ENCODE data around the gene ALK. TPM values are rescaled to one million over a fixed set of nuclear protein-coding genes. Genes with fewer than 3 reads are reported as not detected.

ALK gene
- 1 to 10 TPM in 2 of 4 donors, under 1 TPM in 1, not detected in 1; 0.88 to 1.3 (median 1.3) TPM for total RNA-seq

DNA sequence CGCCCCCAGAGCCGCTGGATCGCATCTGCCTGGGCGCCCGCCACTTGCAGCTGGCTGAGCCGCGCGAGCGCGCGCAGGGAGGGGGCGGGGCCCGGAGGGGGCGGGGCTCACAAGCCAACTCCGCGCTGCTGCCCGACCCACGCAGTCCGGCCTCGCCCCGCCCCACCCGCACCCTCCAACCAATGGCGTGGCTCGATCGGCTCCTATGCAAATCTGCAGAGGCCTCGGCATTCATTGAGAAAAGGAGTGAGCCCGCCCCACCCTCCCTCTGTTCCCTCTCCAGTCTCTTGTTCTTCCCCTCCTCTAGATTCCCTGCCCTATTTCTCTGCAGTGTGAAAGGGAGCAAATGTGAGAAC, at the start of gene ALK:
Gene ALK (minus strand): TSS at position 27 of the 356 bp plus-strand sequence. CDS start 927 bp downstream, outside the sequence.
- no peak for TF ChIP-seq POLR2A (IDR thresholded peaks at IDR 0.05)
- TF ChIP-seq, protein P1, sequence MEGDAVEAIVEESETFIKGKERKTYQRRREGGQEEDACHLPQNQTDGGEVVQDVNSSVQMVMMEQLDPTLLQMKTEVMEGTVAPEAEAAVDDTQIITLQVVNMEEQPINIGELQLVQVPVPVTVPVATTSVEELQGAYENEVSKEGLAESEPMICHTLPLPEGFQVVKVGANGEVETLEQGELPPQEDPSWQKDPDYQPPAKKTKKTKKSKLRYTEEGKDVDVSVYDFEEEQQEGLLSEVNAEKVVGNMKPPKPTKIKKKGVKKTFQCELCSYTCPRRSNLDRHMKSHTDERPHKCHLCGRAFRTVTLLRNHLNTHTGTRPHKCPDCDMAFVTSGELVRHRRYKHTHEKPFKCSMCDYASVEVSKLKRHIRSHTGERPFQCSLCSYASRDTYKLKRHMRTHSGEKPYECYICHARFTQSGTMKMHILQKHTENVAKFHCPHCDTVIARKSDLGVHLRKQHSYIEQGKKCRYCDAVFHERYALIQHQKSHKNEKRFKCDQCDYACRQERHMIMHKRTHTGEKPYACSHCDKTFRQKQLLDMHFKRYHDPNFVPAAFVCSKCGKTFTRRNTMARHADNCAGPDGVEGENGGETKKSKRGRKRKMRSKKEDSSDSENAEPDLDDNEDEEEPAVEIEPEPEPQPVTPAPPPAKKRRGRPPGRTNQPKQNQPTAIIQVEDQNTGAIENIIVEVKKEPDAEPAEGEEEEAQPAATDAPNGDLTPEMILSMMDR (IDR thresholded peaks at IDR 0.05) = no peak
- Histone ChIP-seq H3K4me3 (peak within 1 kb of the TSS in 3 of 4 donors; percentile 23 to 45 (median 36)), H3K36me3 (no peaks in the 10 kb centered on the region), H3K4me1 (peaks cover 0 to 17% (median 2%) of the 10 kb centered on the region in 4 donors), H3K27me3 (peaks cover 0 to 22% of the 10 kb centered on the region in 2 donors), H3K9me3 (peaks cover 0 to 4% (median 0%) of the 10 kb centered on the region in 4 donors), H3K27ac (no peak within 1 kb of the TSS)
- peak; percentile 24 to 72 (median 69) for DNase-seq

DNA sequence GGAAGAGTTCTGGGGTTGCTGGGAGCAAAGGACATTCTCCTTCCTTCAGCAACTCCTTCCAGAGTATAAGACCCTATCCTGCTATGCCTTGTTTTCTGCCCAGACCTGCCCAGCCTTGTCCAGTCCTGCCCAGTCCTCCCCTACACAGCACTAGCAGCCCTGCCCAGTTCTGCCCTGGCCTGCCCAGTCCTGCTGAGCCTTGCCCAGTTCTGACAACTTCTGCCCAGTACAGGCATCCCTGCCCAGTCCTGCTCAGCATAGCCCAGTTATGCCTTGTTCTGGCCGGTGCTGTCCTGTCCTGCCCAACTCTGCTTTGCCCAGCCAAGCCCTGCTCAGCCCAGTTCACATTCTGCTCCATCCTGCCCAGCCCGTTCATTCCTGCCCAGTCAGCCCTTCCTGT, 44.9 kb upstream of the ALK start:
- no peak for TF ChIP-seq POLR2A (IDR thresholded peaks at IDR 0.05)
- TF ChIP-seq, protein P1 (IDR thresholded peaks at IDR 0.05) = no peak

DNA sequence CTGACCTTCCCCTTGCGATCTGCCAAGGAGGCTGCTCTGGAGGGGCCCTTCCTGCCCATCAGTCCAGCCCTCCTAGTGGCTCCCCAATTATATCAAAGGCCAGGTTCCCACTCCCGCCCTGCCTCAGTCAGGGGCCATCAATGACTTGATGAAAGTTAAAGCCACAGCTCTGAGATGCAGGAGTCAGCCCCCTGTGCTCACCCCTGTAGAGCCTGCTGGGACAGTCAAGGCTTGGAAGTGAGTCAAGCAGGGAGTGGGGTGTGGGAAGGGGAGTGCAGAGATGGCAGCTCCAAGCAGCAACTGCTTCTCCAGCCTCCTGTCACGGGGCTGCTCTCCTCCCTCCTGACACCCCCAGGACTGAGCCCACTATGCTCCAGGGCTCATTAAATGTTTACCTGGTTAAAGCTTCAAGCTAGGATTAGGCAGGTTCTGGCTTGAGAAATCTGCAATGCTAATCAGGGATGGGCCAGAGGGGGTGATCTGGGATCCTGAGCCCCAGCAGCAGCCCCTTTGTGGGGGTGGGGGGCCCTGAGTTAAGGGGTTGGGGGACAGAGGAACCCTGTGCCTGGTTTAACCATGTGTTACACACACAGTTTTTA, 42.7 kb upstream of the ALK start:
- Histone ChIP-seq H3K9me3 (no peaks in the 10 kb centered on the region), H3K27me3 (no peaks in the 10 kb centered on the region), H3K27ac (no peak overlapping the region), H3K4me3 (no peak overlapping the region), H3K4me1 (no peaks in the 10 kb centered on the region), H3K36me3 (no peaks in the 10 kb centered on the region)
- TF ChIP-seq POLR2A (IDR thresholded peaks at IDR 0.05) = no peak
- TF ChIP-seq, protein P1 (IDR thresholded peaks at IDR 0.05) = no peak
- DNase-seq = no peak

More for the DNA sequence above, 44.9 kb upstream of the ALK start:
- no peaks in the 10 kb centered on the region for H3K9me3 ChIP-seq
- no peak for DNase-seq
- no peaks in the 10 kb centered on the region for H3K4me1 ChIP-seq
- no peak overlapping the region for H3K4me3 ChIP-seq
- no peaks in the 10 kb centered on the region for H3K36me3 ChIP-seq
- H3K27ac ChIP-seq = no peak overlapping the region
- H3K27me3 ChIP-seq = no peaks in the 10 kb centered on the region

DNA sequence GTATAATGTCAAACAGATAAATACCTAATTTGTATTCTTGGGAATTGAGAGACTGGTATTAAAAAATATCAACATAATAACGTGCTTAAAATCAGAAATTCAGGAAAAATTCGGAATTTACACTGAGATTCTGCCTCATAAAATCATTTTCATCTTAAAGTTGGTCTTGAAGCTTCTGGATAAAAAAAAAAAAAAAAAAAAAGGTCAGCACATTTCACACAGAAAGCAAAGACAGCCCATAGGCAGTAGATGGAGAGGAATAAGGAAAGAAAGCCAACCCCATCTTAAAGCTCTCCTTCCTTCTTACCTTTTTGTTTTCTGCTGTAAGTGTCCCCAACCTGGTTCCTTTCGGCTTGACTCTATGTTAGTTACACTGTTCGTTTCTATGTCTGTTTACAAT, 41.5 kb upstream of the ALK start:
- Histone ChIP-seq H3K27ac (no peak overlapping the region), H3K4me1 (no peaks in the 10 kb centered on the region), H3K4me3 (no peak overlapping the region), H3K27me3 (no peaks in the 10 kb centered on the region), H3K9me3 (no peaks in the 10 kb centered on the region), H3K36me3 (no peaks in the 10 kb centered on the region)
- no peak for TF ChIP-seq POLR2A (IDR thresholded peaks at IDR 0.05)
- TF ChIP-seq, protein P1 (IDR thresholded peaks at IDR 0.05) = no peak
- no peak for DNase-seq

DNA sequence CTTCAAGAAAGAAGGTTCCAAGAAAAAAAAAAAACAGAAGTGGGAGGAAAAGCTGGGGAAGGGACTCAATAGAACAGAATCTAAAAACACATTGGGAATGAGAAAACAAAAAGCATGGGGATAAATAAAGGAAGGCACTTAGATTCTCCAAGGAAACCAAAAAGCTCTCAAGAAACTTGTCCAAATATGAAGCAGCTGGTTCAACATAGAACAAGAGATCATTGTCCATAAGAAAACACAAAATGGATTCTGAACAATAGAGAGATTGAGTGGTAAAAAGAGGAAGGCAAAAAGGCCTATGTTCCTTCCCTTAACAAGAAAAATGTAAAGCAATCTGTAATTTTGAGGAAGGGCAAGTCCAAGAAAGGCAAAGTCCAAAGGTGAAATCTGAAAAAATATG, 32.9 kb upstream of the ALK start:
- Histone ChIP-seq H3K27ac (no peak overlapping the region), H3K27me3 (no peaks in the 10 kb centered on the region), H3K36me3 (no peaks in the 10 kb centered on the region), H3K4me3 (no peak overlapping the region), H3K9me3 (no peaks in the 10 kb centered on the region), H3K4me1 (no peaks in the 10 kb centered on the region)
- no peak for TF ChIP-seq POLR2A (IDR thresholded peaks at IDR 0.05)
- TF ChIP-seq, protein P1 (IDR thresholded peaks at IDR 0.05) = no peak
- DNase-seq = no peak

Measured in Peyer's patch (tissue), 4 donors.